Thoracic aorta (tissue), 2 donors: ENCODE data around the gene PIAS1. TPM values are rescaled to one million over a fixed set of nuclear protein-coding genes. Genes with fewer than 3 reads are reported as not detected.
A peak's percentile ranks its signal among the peaks of the same experiment; 100 is the strongest.
"Not testable (repeated sequence)": the region's sequence is repeated elsewhere in the genome, so short reads cannot be mapped to it uniquely, and the experiment has no call there.

Source experiments
- ATAC-seq: fragments of 150-250 bp; one replicate; pipeline ENCODE4 v1.8.0; 2017; ENCODE audit warnings: low read depth; ENCODE audit not compliant: insufficient number of reproducible peaks, low FRiP score
- DNase-seq: peaks from one replicate; pipeline ENCODE4 v3.0.0-alpha.2; 2020; ENCODE audit warnings: low spot score
- H3K27ac ChIP-seq, 2 donors: fragments of 200-600 bp; sonication (generic); 1 replicate in 1 of 2; 2 replicates in 1 of 2; pipeline ENCODE4 v1.5.1; 2016; ENCODE audit warnings: mild to moderate bottlenecking in 2 of 2, moderate library complexity in 2 of 2
- H3K27me3 ChIP-seq: fragments of 200-600 bp; sonication (generic); replicated peaks from 2 replicates; pipeline ENCODE4 v1.6.0; 2016; ENCODE audit warnings: mild to moderate bottlenecking; ENCODE audit not compliant: insufficient read depth
- H3K36me3 ChIP-seq: fragments of 200-600 bp; sonication (generic); one replicate; pipeline ENCODE4 v1.5.1; 2016
- H3K4me1 ChIP-seq, 2 donors: fragments of 200-600 bp; sonication (generic); 1 replicate in 1 of 2; 2 replicates in 1 of 2; pipeline versions ENCODE4 v1.5.1 to v1.6.0; 2016; ENCODE audit warnings: low read depth in 2 of 2, mild to moderate bottlenecking in 1 of 2; ENCODE audit not compliant: control insufficient read depth in 1 of 2
- H3K4me3 ChIP-seq: fragments of 200-600 bp; sonication (generic); 2 replicates; pipeline ENCODE4 v1.5.1; 2016; ENCODE audit warnings: mild to moderate bottlenecking
- H3K9me3 ChIP-seq: fragments of 200-600 bp; sonication (generic); 2 replicates; pipeline ENCODE4 v1.5.1; 2016
- total RNA-seq, 2 donors: library from RNA; depleted of rRNA; stranded (reverse); fragments of >200 nt; gene quantifications; one replicate each; pipeline versions ENCODE4 v1.1.0 to v1.2.3, GENCODE V29; 2016
- TF ChIP-seq, protein P1 (sequence below): fragments of 200-600 bp; sonication (generic); IDR thresholded peaks from one replicate; pipeline ENCODE4 v1.5.1; 2019; ENCODE audit warnings: antibody characterized with exemption

Gene PIAS1
- 10 to 100 TPM; 45.1 to 74.1 TPM for total RNA-seq

DNA sequence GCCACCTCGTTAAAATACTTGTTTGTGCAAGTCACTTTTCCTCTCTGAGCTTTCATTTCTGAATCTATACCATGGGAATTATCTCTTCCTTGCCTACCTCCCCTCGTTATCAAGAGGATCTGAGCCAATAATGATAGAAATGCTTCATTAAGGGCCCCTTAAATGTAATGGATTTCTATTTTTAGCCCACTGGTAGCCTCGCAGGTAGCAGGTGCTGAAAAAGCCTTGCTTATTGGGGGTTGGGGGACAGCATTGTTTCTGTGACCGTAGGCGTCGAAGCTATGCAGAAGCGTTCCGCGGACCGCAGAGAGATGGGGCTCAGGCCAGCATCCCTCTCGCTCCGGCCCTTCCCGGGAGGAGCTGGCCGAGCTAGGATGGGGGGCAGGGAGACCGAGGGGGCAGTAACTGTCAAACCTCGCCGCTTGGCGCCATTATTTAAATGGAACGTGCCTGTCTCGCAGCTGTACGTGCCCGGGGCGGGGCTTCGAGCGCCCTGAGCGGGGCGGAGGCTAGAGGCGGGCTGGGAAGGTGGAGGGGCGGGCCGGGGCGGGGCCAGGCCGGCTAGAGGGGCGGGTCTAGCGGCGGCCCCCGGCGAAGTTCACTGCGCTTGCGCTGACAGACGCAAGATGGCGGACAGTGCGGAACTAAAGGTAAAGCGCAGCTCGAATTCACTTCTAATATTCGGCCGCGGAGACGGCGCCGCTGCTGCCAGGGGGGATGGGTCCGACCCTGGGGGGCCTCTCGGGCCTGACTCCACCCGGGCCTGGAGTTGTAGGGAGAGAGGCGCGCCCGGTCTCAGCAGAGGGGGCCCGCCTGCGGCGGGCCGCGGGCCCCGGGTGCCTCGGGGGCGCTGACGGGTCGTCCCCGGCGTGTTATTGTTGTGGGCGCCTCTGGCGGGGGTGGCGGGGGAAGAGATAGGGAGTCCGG, at the start of gene PIAS1:
Gene PIAS1 (plus strand): TSS at position 615 of the 927 bp plus-strand sequence. CDS start 12 bp downstream, at position 627.
- TF ChIP-seq, protein P1, sequence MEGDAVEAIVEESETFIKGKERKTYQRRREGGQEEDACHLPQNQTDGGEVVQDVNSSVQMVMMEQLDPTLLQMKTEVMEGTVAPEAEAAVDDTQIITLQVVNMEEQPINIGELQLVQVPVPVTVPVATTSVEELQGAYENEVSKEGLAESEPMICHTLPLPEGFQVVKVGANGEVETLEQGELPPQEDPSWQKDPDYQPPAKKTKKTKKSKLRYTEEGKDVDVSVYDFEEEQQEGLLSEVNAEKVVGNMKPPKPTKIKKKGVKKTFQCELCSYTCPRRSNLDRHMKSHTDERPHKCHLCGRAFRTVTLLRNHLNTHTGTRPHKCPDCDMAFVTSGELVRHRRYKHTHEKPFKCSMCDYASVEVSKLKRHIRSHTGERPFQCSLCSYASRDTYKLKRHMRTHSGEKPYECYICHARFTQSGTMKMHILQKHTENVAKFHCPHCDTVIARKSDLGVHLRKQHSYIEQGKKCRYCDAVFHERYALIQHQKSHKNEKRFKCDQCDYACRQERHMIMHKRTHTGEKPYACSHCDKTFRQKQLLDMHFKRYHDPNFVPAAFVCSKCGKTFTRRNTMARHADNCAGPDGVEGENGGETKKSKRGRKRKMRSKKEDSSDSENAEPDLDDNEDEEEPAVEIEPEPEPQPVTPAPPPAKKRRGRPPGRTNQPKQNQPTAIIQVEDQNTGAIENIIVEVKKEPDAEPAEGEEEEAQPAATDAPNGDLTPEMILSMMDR, result peak; percentile 20
- Histone ChIP-seq H3K4me3 (peak within 1 kb of the TSS; percentile 87), H3K36me3 (no peaks in the 10 kb centered on the region), H3K27me3 (no peaks in the 10 kb centered on the region), H3K4me1 (peaks cover 28 to 34% of the 10 kb centered on the region in 2 donors), H3K9me3 (no peaks in the 10 kb centered on the region), H3K27ac (peak within 1 kb of the TSS; percentile 78 to 90)
- ATAC-seq, result peak; percentile 92
- peak; percentile 87 for DNase-seq

DNA sequence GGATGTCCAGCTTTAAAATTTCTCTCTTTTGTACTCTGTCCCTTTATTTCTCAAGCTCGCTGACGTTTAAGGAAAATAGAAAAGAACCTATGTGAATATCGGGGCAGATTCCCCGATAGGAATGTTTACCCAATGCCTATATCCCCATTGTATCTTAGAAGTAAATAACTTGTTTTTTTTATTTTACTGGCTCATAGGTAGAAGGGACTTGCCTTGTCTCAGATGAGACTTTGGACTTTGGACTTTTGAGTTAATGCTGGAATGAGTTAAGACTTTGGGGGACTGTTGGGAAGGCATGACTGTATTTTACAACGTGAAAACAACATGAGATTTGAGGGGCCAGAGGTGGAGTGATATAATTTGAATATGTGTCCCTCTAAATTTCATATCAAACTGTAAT, 46.5 kb upstream of the PIAS1 start:
- H3K9me3 ChIP-seq, H3K36me3 ChIP-seq, DNase-seq, H3K4me3 ChIP-seq, H3K27me3 ChIP-seq, H3K27ac ChIP-seq, H3K4me1 ChIP-seq, ATAC-seq: not testable (repeated sequence)

DNA sequence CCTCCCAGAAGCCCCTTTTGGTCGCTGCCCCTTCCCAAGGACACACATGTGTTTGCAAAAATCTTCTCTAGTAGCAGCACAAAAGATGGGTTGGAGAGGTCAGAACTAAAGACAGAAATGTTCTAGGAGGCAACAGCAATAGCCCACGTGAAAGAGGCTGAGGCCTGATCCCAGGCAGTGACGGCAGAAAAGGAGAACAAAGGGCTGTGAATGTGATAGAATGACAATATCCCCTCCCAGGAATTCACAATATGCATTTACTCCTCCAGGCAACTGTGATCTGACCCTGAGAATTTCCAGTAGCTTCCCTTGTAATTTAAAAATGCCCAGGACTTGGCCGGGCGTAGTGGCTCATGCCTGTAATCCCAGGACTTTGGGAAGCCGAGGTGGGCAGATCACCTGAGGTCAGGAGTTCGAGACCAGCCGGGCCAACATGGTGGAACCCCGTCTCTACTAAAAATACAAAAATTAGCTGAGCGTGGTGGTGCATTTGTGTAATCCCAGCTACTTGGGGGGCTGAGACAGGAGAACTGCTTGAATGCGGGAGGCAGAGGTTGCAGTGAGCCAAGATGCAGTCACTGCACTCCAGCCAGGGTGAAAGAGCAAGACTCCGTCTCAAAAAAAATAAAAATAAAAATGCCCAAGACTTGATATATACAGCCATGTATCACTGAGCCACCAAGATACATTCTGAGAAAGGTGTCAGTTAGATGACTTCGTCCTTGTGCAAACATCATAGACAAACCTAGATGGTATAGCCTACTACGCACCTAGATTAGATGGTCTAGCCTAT, 43.6 kb upstream of the PIAS1 start:
- H3K27me3 ChIP-seq, result no peaks in the 10 kb centered on the region
- TF ChIP-seq, protein P1, result no peak
- DNase-seq (no peak), ATAC-seq (no peak)
- H3K27ac ChIP-seq, result no peak overlapping the region
- H3K4me3 ChIP-seq, result no peak overlapping the region
- no peaks in the 10 kb centered on the region for H3K36me3 ChIP-seq
- H3K4me1 ChIP-seq, result no peaks in the 10 kb centered on the region
- no peaks in the 10 kb centered on the region for H3K9me3 ChIP-seq

DNA sequence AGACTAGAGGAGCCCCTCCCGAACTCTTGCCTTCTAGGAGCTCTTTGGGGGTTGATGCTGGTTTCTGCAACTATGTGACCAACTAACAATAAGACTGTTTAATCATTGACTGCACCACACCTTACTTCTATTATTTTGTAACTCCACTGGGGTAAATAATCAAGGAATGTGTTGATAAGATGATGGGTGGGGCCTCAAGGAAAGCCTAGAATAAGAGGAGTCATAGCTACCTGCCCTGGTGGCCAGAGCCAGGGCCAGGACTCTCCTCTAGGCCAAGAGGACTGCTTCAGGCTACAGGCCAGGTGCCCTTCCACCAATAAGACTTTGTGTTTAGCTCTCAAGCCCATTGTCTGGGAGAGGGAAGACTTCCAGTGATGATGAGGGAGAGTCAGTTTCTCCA, 41.2 kb upstream of the PIAS1 start:
- Histone ChIP-seq H3K27me3 (no peaks in the 10 kb centered on the region), H3K4me1 (no peaks in the 10 kb centered on the region), H3K36me3 (no peaks in the 10 kb centered on the region), H3K4me3 (no peak overlapping the region), H3K27ac (no peak overlapping the region), H3K9me3 (no peaks in the 10 kb centered on the region)
- ATAC-seq, result no peak
- TF ChIP-seq, protein P1, result no peak
- DNase-seq, result no peak

DNA sequence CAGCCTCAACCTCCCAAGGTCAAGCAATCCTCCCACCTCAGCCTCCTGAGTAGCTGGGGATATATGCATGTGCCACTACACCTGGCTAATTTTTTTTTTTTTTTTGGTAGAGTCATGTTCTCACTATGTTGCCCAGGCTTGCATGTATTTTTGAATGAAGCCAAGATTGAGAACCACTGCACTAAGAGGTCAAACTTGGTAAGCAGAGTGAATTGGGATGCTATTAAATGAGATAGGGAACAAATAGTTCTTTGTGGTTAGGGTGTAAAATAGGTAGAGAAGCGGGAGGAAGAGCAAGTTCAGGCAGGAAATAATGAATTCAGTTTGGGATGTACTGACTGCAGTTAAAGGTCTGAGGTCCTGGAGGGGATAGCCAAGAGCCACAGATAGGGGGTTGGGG, 39.9 kb upstream of the PIAS1 start:
- no peaks in the 10 kb centered on the region for H3K9me3 ChIP-seq
- H3K27me3 ChIP-seq, result no peaks in the 10 kb centered on the region
- TF ChIP-seq, protein P1, result no peak
- DNase-seq (no peak), ATAC-seq (no peak)
- no peak overlapping the region for H3K27ac ChIP-seq
- no peaks in the 10 kb centered on the region for H3K36me3 ChIP-seq
- H3K4me1 ChIP-seq, result no peaks in the 10 kb centered on the region
- H3K4me3 ChIP-seq, result no peak overlapping the region
